Heart left ventricle (tissue), 16 donors: ENCODE measurements around the gene DLG1. TPM values are rescaled to one million over a fixed set of nuclear protein-coding genes. Genes with fewer than 3 reads are reported as not detected.

Experiments used
- ATAC-seq, 4 donors: fragments of 200-7000 bp; cut with Tn5 transposase; one replicate each; pipeline ENCODE4 v1.9.1; 2020 to 2022; ENCODE audit warnings: moderate library complexity in 4 of 4, mild to moderate bottlenecking in 3 of 4, moderate number of reproducible peaks in 1 of 4
- DNase-seq, 5 donors: peaks; one replicate each; pipeline ENCODE4 v3.0.0-alpha.2; 2020
- H3K27ac ChIP-seq, 12 donors: fragments of 200-600 bp; sonication (generic) in 4 of 12; one replicate each; pipeline versions ENCODE4 v1.5.0 to v1.8.0; 2016 to 2022; ENCODE audit warnings: mild to moderate bottlenecking in 2 of 12
- H3K27me3 ChIP-seq, 9 donors: fragments of 200-600 bp; sonication (generic) in 2 of 9; one replicate each; pipeline versions ENCODE4 v1.5.1 to v1.8.0; 2016 to 2022; ENCODE audit warnings: mild to moderate bottlenecking in 3 of 9
- H3K36me3 ChIP-seq, 9 donors: fragments of 200-600 bp; sonication (generic) in 2 of 9; one replicate each; pipeline versions ENCODE4 v1.5.0 to v1.8.0; 2018 to 2022; ENCODE audit warnings: mild to moderate bottlenecking in 2 of 9
- H3K4me1 ChIP-seq, 12 donors: fragments of 200-600 bp; sonication (generic) in 4 of 12; one replicate each; pipeline versions ENCODE4 v1.5.0 to v1.8.0; 2016 to 2022; ENCODE audit warnings: mild to moderate bottlenecking in 3 of 12
- H3K4me3 ChIP-seq, 12 donors: fragments of 200-600 bp; sonication (generic) in 4 of 12; one replicate each; pipeline versions ENCODE4 v1.5.0 to v1.8.0; 2017 to 2022; ENCODE audit warnings: mild to moderate bottlenecking in 9 of 12, moderate library complexity in 4 of 12
- H3K9me3 ChIP-seq, 12 donors: fragments of 200-600 bp; sonication (generic) in 4 of 12; one replicate each; pipeline versions ENCODE4 v1.5.0 to v1.8.0; 2016 to 2022; ENCODE audit warnings: mild to moderate bottlenecking in 1 of 12
- CTCF ChIP-seq, 12 donors: fragments of 200-600 bp; sonication (generic) in 4 of 12; IDR thresholded peaks; one replicate each; pipeline versions ENCODE4 v1.5.0 to v1.8.0; 2018 to 2022; ENCODE audit warnings: antibody characterized with exemption in 12 of 12, mild to moderate bottlenecking in 5 of 12
- POLR2A ChIP-seq, 2 donors: fragments of 450-650 bp; IDR thresholded peaks; one replicate each; pipeline ENCODE4 v1.6.1; 2017; ENCODE audit warnings: antibody characterized with exemption in 2 of 2, mild to moderate bottlenecking in 2 of 2, moderate library complexity in 2 of 2
- WGBS, 4 donors: extraction: QIAGEN DNeasy Blood & Tissue Kit in 2 of 4; methylation state at CpG; one replicate each; pipeline versions ENCODE4 v1.1.5 to v1.1.7; 2013 to 2018; 5-methylcytosine and 5-hydroxymethylcytosine counted together
- intact Hi-C, 10 donors: fragments of 100-400 bp; cut with DNase I; formaldehyde crosslinking; loops; one replicate each; pipeline versions ENCODE4 v1.11.1 to v1.14.2; 2022
- polyA plus RNA-seq, 2 donors: library from polyadenylated mRNA; stranded (reverse); fragments of 200-250 nt; gene quantifications; one replicate each; pipeline ENCODE4 v1.2.3, GENCODE V29; 2013
- total RNA-seq, 9 donors: library from RNA; depleted of rRNA in 2 of 9; stranded (reverse); fragments of >200 nt in 2 of 9; fragmentation: NEBNext Ultra II Directional in 3 of 9; extraction: Animal tissue kit (Norgen Biotek cat#: 25700) in 3 of 9; gene quantifications; one replicate each; pipeline versions ENCODE4 v1.1.0 to v1.2.4, GENCODE V29; 2016 to 2023
- donor health status: ischemic (EF 13 %, LVEDD 7.1; RV severe dilation, severe dysfunction).
- donor health status: healthy with polysubstance abuse.
- donor health status: DM: no; HTN: yes; CAD: no.
- donor health status: DM: no; HTN: no; CAD: no.
- donor health status: ischemic (EF 25% LVEDD 6.9; RV normal size, moderate dysfunction).
- donor health status: ischemic (EF 25% LVEDD 5.7; RV mildly dilated, moderate dysfunction).
- donor health status: healthy.
- donor health status: DM: yes; HTN: yes; CAD: no.
- donor health status: ischemic (EF 35%, LVEDD 5.7; RV mildly dilated, moderate dysfunction).
- donor health status: nonischemic (EF 11% LVEDD 7.7; RV severe dilation, severe dysfunction).
- donor health status: DM: yes; HTN: yes; CAD: no.
- donor health status: PGD.
- donor health status: ischemic (EF 29% LVEDD 5.4; RV normal size, mild dysfunction).
- donor health status: nonischemic (EF 23%, LVEDD 6.1; RV moderate dilation, normal function).

Gene DLG1
- total and polyA plus RNA-seq, 11 donors = 17.4 to 151 (median 63.6) TPM

GRCh38 chr3:197209366-197210260, 88.8 kb downstream of the DLG1 start:
- Histone ChIP-seq H3K9me3 (peaks cover 0 to 5% (median 0%) of the 10 kb centered on the region in 12 donors), H3K36me3 (no peaks in the 10 kb centered on the region), H3K4me3 (no peak overlapping the region), H3K4me1 (peaks cover 0 to 25% (median 4%) of the 10 kb centered on the region in 12 donors), H3K27ac (no peak overlapping the region), H3K27me3 (no peaks in the 10 kb centered on the region)
- TF ChIP-seq POLR2A (IDR thresholded peaks at IDR 0.05) (no peak), CTCF (IDR thresholded peaks at IDR 0.05) (no peak)
- intact Hi-C loops = no loop called here
- DNase-seq (no peak), ATAC-seq (no peak)

GRCh38 chr3:197206913-197207312, 91.5 kb downstream of the DLG1 start:
- no peak for DNase-seq
- H3K27me3 ChIP-seq = no peaks in the 10 kb centered on the region
- H3K4me3 ChIP-seq = no peak overlapping the region
- intact Hi-C loops = no loop called here
- WGBS, 4 donors = 89 to 94% (median 93%) methylated on average over 9 of the region's 9 CpGs
- H3K4me1 ChIP-seq = peaks cover 0 to 52% (median 10%) of the 10 kb centered on the region in 12 donors
- peaks cover 0 to 5% (median 0%) of the 10 kb centered on the region in 12 donors for H3K9me3 ChIP-seq
- no peak overlapping the region for H3K27ac ChIP-seq
- no peak for TF ChIP-seq CTCF (IDR thresholded peaks at IDR 0.05)
- TF ChIP-seq POLR2A (IDR thresholded peaks at IDR 0.05) = no peak
- H3K36me3 ChIP-seq = no peaks in the 10 kb centered on the region
- ATAC-seq = no peak

- Histone ChIP-seq H3K27ac (no peak overlapping the region), H3K36me3 (no peaks in the 10 kb centered on the region), H3K4me1 (peaks cover 0 to 58% (median 10%) of the 10 kb centered on the region in 12 donors), H3K27me3 (no peaks in the 10 kb centered on the region), H3K4me3 (no peak overlapping the region), H3K9me3 (no peaks in the 10 kb centered on the region)
- TF ChIP-seq POLR2A (IDR thresholded peaks at IDR 0.05) (no peak), CTCF (IDR thresholded peaks at IDR 0.05) (no peak)
- DNase-seq (no peak), ATAC-seq (no peak)
- 89 to 95% (median 92%) methylated on average over 2 of the region's 2 CpGs for WGBS, 4 donors
- intact Hi-C loops = no loop called here
These were observed 92.7 kb downstream of the DLG1 start for GRCh38 chr3:197205675-197206074.

GRCh38 chr3:197205265-197205664, 93.1 kb downstream of the DLG1 start:
- WGBS, 4 donors = 89 to 95% (median 92%) methylated on average over 1 of the region's 1 CpG
- Histone ChIP-seq H3K27me3 (no peaks in the 10 kb centered on the region), H3K27ac (no peak overlapping the region), H3K4me3 (no peak overlapping the region), H3K4me1 (peaks cover 0 to 62% (median 10%) of the 10 kb centered on the region in 12 donors), H3K9me3 (no peaks in the 10 kb centered on the region), H3K36me3 (no peaks in the 10 kb centered on the region)
- intact Hi-C loops = no loop called here
- DNase-seq (no peak), ATAC-seq (no peak)
- TF ChIP-seq CTCF (IDR thresholded peaks at IDR 0.05) (no peak), POLR2A (IDR thresholded peaks at IDR 0.05) (no peak)
